GM12878 (cell line): ENCODE measurements around the gene LDB3. TPM values are rescaled to one million over a fixed set of nuclear protein-coding genes. Genes with fewer than 3 reads are reported as not detected.
A peak's percentile ranks its signal among the peaks of the same experiment; 100 is the strongest.

Source experiments
- ATAC-seq: fragments of 200-7000 bp; cut with Tn5 transposase; 3 replicates; pipeline ENCODE4 v1.9.1; 2020; ENCODE audit warnings: mild to moderate bottlenecking, moderate library complexity
- BruUV-seq: library from RNA; stranded (reverse); fragments of 400-500 nt; replicated peaks from 2 replicates; lab custom pipeline; 2021; lab: Mats Ljungman, UMichigan
- CTCF ChIA-PET: fragments of 300-600 bp; sonication (Branson Sonifier 250); formaldehyde crosslinking; extraction: SDS; loops from one replicate; lab custom pipeline; 2021; ENCODE audit warnings: inconsistent platforms; lab: Yijun Ruan, JAX
- POLR2A ChIA-PET: fragments of 350-600 bp; formaldehyde crosslinking; extraction: SDS; loops from one replicate; lab custom pipeline; 2021; ENCODE audit warnings: inconsistent platforms; lab: Charles Lee
- RAD21 ChIA-PET: fragments of 300-600 bp; sonication (Branson Sonifier 250); formaldehyde crosslinking; loops from one replicate; lab custom pipeline; 2023; ENCODE audit warnings: antibody characterized with exemption; ENCODE audit not compliant: unreplicated experiment; lab: Charles Lee
- SMC1A ChIA-PET: fragments of 300-600 bp; sonication (Branson Sonifier 250); formaldehyde crosslinking; loops from one replicate; lab custom pipeline; 2023; ENCODE audit not compliant: unreplicated experiment, uncharacterized antibody; lab: Charles Lee
- DNase-seq: peaks from one replicate; pipeline ENCODE4 v3.0.0-alpha.2; 2011; ENCODE audit warnings: low read depth, low spot score
- FAIRE-seq: peaks from 3 replicates; lab custom pipeline; 2011; peaks lifted over from hg19 to GRCh38; lab: Jason Lieb, UNC
- H2AFZ ChIP-seq: 2 replicates; pipeline ENCODE4 v1.6.0; 2011; ENCODE audit warnings: low read depth, low read length, control low read depth; ENCODE audit not compliant: control insufficient read depth
- H3K27ac ChIP-seq: 2 replicates; pipeline ENCODE4 v1.5.1; 2011; ENCODE audit warnings: control low read depth; ENCODE audit not compliant: control insufficient read depth, insufficient read depth
- H3K27me3 ChIP-seq, 2 experiments: replicated peaks in 1 of 2; 2 replicates each; pipeline versions ENCODE4 v1.6.0 to v1.6.1; 2011; ENCODE audit warnings: low read length in 1 of 2; ENCODE audit not compliant: control insufficient read depth in 2 of 2, insufficient read depth in 2 of 2
- H3K36me3 ChIP-seq, 2 experiments: 2 replicates each; pipeline ENCODE4 v1.5.1; 2011; ENCODE audit warnings: low read length in 1 of 2; ENCODE audit not compliant: control insufficient read depth in 2 of 2, insufficient read depth in 2 of 2
- H3K4me1 ChIP-seq: 2 replicates; pipeline ENCODE4 v1.6.1; 2011; ENCODE audit warnings: mild to moderate bottlenecking, low read length, moderate library complexity, mixed read lengths; ENCODE audit not compliant: control insufficient read depth, insufficient read depth
- H3K4me2 ChIP-seq: 2 replicates; pipeline ENCODE4 v1.6.0; 2011; ENCODE audit warnings: control low read depth; ENCODE audit not compliant: control insufficient read depth, insufficient read depth
- H3K4me3 ChIP-seq: fragments of 200-600 bp; sonication (generic); 2 replicates; pipeline ENCODE4 v1.5.1; 2016
- H3K79me2 ChIP-seq: 2 replicates; pipeline ENCODE4 v1.6.0; 2011; ENCODE audit warnings: low read length; ENCODE audit not compliant: control insufficient read depth, insufficient read depth
- H3K9ac ChIP-seq: 2 replicates; pipeline ENCODE4 v1.8.0; 2011; ENCODE audit warnings: low read length, control low read depth, mixed read lengths; ENCODE audit not compliant: control insufficient read depth, insufficient read depth
- H3K9me3 ChIP-seq: replicated peaks from 3 replicates; pipeline ENCODE4 v1.5.1; 2011; ENCODE audit warnings: mild to moderate bottlenecking, low read length; ENCODE audit not compliant: control insufficient read depth, insufficient read depth
- H4K20me1 ChIP-seq: 2 replicates; pipeline ENCODE4 v1.6.0; 2011; ENCODE audit not compliant: control insufficient read depth, insufficient read depth
- BHLHE40 ChIP-seq, 2 experiments: fragments of 450-650 bp in 1 of 2; IDR thresholded peaks; 2 replicates each; pipeline ENCODE4 v1.6.1; 2011 to 2017; ENCODE audit warnings: low read depth in 2 of 2, borderline replicate concordance in 1 of 2, improper control_type of control experiment in 1 of 2, low read length in 1 of 2, mild to moderate bottlenecking in 1 of 2
- BMI1 ChIP-seq: fragments of 450-650 bp; IDR thresholded peaks from 2 replicates; pipeline ENCODE4 v1.6.1; 2016; ENCODE audit warnings: mild to moderate bottlenecking, moderate library complexity, borderline replicate concordance
- EED ChIP-seq: sonication (generic); IDR thresholded peaks from 2 replicates; pipeline ENCODE4 v1.6.1; 2016; ENCODE audit warnings: antibody characterized with exemption, low read depth
- ESRRA ChIP-seq: IDR thresholded peaks from 2 replicates; pipeline ENCODE4 v1.6.1; 2012; ENCODE audit warnings: mild to moderate bottlenecking, low read length, improper control_type of control experiment
- NR2C1 ChIP-seq: fragments of 450-650 bp; IDR thresholded peaks from 2 replicates; pipeline ENCODE4 v1.6.1; 2017; ENCODE audit warnings: antibody characterized with exemption, mild to moderate bottlenecking, moderate library complexity
- RAD51 ChIP-seq: fragments of 450-650 bp; IDR thresholded peaks from 2 replicates; pipeline ENCODE4 v1.6.1; 2016; ENCODE audit warnings: moderate library complexity, mild to moderate bottlenecking, inconsistent platforms
- RELB ChIP-seq: fragments of 450-650 bp; IDR thresholded peaks from 2 replicates; pipeline ENCODE4 v1.6.1; 2017; ENCODE audit warnings: low read depth, mild to moderate bottlenecking, moderate library complexity
- STAT1 ChIP-seq: fragments of 450-650 bp; conservative IDR thresholded peaks from 2 replicates; pipeline ENCODE4 v1.6.1; 2014; ENCODE audit warnings: antibody characterized with exemption, mild to moderate bottlenecking
- TARDBP ChIP-seq: IDR thresholded peaks from 2 replicates; pipeline ENCODE4 v1.6.1; 2016; ENCODE audit warnings: borderline replicate concordance
- USF1 ChIP-seq: IDR thresholded peaks from 2 replicates; pipeline ENCODE4 v1.6.1; 2011; ENCODE audit warnings: borderline replicate concordance, low read depth, mild to moderate bottlenecking, moderate library complexity, mixed read lengths, low read length; ENCODE audit not compliant: insufficient read depth; ENCODE audit errors: extremely low read length
- ZNF687 ChIP-seq: fragments of 450-650 bp; IDR thresholded peaks from 2 replicates; pipeline ENCODE4 v1.6.1; 2017; ENCODE audit warnings: mild to moderate bottlenecking, moderate library complexity
- WGBS: methylation state at CpG from one replicate; pipeline ENCODE4 v1.1.6; 2016; ENCODE audit warnings: low lambda C conversion rate; ENCODE audit not compliant: insufficient replicate concordance, insufficient coverage; ENCODE audit errors: missing lambda C conversion rate; 5-methylcytosine and 5-hydroxymethylcytosine counted together
- in situ Hi-C: fragments of 300-500 bp; cut with MboI; formaldehyde crosslinking; loops from 9 replicates; pipeline ENCODE4 v1.14.3; 2018; ENCODE audit warnings: mixed read lengths
- intact Hi-C: fragments of 100-400 bp; cut with micrococcal nuclease; formaldehyde crosslinking; loops from one replicate; pipeline ENCODE4 v1.14.2; 2022; ENCODE audit not compliant: unreplicated experiment
- polyA plus RNA-seq, 11 experiments: library from polyadenylated mRNA; depleted of rRNA in 4 of 11; unstranded in 6 of 11; stranded (reverse) in 5 of 11; fragments of >200 nt; fragmentation: Nextera tagmentation in 4 of 11; fragmentation: Illumina TruSeq in 1 of 11; extraction: Ambion mirVana in 4 of 11; extraction: Trizol in 1 of 11; gene quantifications; 1 replicate in 1 of 11; 2 replicates in 10 of 11; pipeline versions ENCODE4 v1.2.1 to v1.2.3, GENCODE V29; 2011 to 2016; ENCODE audit warnings: inconsistent platforms in 2 of 11, missing spikeins in 2 of 11, low read depth in 1 of 11
- total RNA-seq, 4 experiments: library from RNA; depleted of rRNA in 3 of 4; stranded (reverse); fragments of >200 nt in 3 of 4; fragmentation: Illumina TruSeq in 1 of 4; extraction: Trizol in 1 of 4; gene quantifications; 2 replicates each; pipeline versions ENCODE4 v1.2.1 to v1.2.3, GENCODE V29; 2013 to 2021

The LDB3 gene
- total and polyA plus RNA-seq, 10 of the 15 experiments (the other 5 are each of a cell fraction or from before 2014, with no cell fraction given), result 0.02 to 0.07 (median 0.04) TPM; not detected in 1

GRCh38 chr10:86663576-86664339, 4.6 kb upstream of the LDB3 start:
- Histone ChIP-seq H3K4me3 (no peak overlapping the region), H3K36me3 (no peaks in the 10 kb centered on the region), H4K20me1 (no peaks in the 10 kb centered on the region), H3K79me2 (no peaks in the 10 kb centered on the region), H3K27ac (no peak overlapping the region), H3K4me2 (no peak overlapping the region), H3K9me3 (no peaks in the 10 kb centered on the region; the same call in 2 of the 3 replicates), H3K4me1 (no peaks in the 10 kb centered on the region), H3K9ac (no peak overlapping the region), H3K27me3 (no peaks in the 10 kb centered on the region), H2AFZ (no peak overlapping the region)
- ATAC-seq (no peak), DNase-seq (no peak), FAIRE-seq (no peak)
- ChIA-PET POLR2A (interaction anchor here (0.5 kb wide), 1 partner anchor 1077 kb away, joined by 3 read pairs; no protein-coding TSS in a partner anchor), CTCF (no interaction called here), SMC1A (interaction anchor here (0.9 to 1.0 kb wide), 2 partner anchors 16 to 21 kb away, joined by 3 read pairs; no protein-coding TSS in a partner anchor), RAD21 (interaction anchor here (1.1 kb wide), 1 partner anchor 21 kb away, joined by 3 read pairs; no protein-coding TSS in a partner anchor)
- no TSS peak for BruUV-seq
- intact Hi-C loops (loop anchor here (10.0 kb wide), 1 partner anchor 269 kb away; no protein-coding TSS in a partner anchor), in situ Hi-C loops (no loop called here)
- 9% methylated on average over 8 of the region's 10 CpGs for WGBS
- TF ChIP-seq STAT1 (no peak), ESRRA (no peak), NR2C1 (no peak), ZNF687 (peak; percentile 65; the same call in 1 of the 2 replicates), USF1 (peak; percentile 4), TARDBP (no peak), RELB (no peak), BMI1 (no peak), EED (no peak), RAD51 (peak; percentile 53), BHLHE40 (IDR thresholded peaks at IDR 0.05; ENCODE audit: borderline replicate concordance in 1 of 2, low read depth in 2 of 2, low read length in 1 of 2) (peak in 1 of 2 experiments; percentile 74; a peak in 2 of 4 replicates)
